K562 (cell line): Measurements from ENCODE around the gene CACNA1C. TPM values are rescaled to one million over a fixed set of nuclear protein-coding genes. Genes with fewer than 3 reads are reported as not detected.

Experiments
- KLF6 ChIP-seq: fragments of 250-450 bp; sonication (Bioruptor Pico); IDR thresholded peaks from 2 replicates; pipeline ENCODE4 v1.4.0; 2020; ENCODE audit warnings: mild to moderate bottlenecking, moderate library complexity, borderline replicate concordance
- POLR2AphosphoS2 ChIP-seq: IDR thresholded peaks from 2 replicates; pipeline ENCODE4 v1.6.1; 2012; ENCODE audit warnings: low read length, improper control_type of control experiment
- SLC30A9 ChIP-seq: fragments of 250-450 bp; sonication (Bioruptor Pico); IDR thresholded peaks from 2 replicates; pipeline ENCODE4 v1.8.0; 2022; ENCODE audit warnings: mild to moderate bottlenecking, moderate library complexity
- TGIF2 ChIP-seq: sonication (generic); formaldehyde crosslinking; IDR thresholded peaks from 2 replicates; pipeline ENCODE4 v1.8.1; 2022; ENCODE audit warnings: mild to moderate bottlenecking, missing genetic modification reagents, moderate library complexity
- polyA plus RNA-seq, 8 experiments: library from polyadenylated mRNA; depleted of rRNA in 4 of 8; stranded (reverse) in 5 of 8; unstranded in 3 of 8; fragments of >200 nt; fragmentation: Nextera tagmentation in 2 of 8; fragmentation: Illumina TruSeq in 1 of 8; extraction: Ambion mirVana in 2 of 8; extraction: Trizol in 1 of 8; gene quantifications; 2 replicates each; pipeline versions ENCODE4 v1.2.1 to v1.2.3, GENCODE V29; 2011 to 2014; ENCODE audit warnings: inconsistent platforms in 1 of 8, missing spikeins in 1 of 8
- total RNA-seq, 7 experiments: library from RNA; depleted of rRNA in 6 of 7; stranded (reverse); fragments of >200 nt in 6 of 7; fragmentation: Illumina TruSeq in 2 of 7; extraction: Trizol in 2 of 7; gene quantifications; 2 replicates each; pipeline versions ENCODE4 v1.2.1 to v1.2.3, GENCODE V29; 2011 to 2021; ENCODE audit warnings: low replicate concordance in 1 of 7
- TF ChIP-seq, protein P1 (sequence below), 2 experiments: fragments of 450-650 bp in 1 of 2; sonication (generic) in 1 of 2; formaldehyde crosslinking in 1 of 2; IDR thresholded peaks; 2 replicates each; pipeline versions ENCODE4 v1.7.1 to v1.9.0; 2016 to 2022; ENCODE audit warnings: inconsistent platforms in 1 of 2, mild to moderate bottlenecking in 1 of 2, missing genetic modification reagents in 1 of 2

CACNA1C gene
- total and polyA plus RNA-seq, 9 of the 15 experiments (the other 6 are each of a cell fraction or from before 2014, with no cell fraction given): not detected

DNA sequence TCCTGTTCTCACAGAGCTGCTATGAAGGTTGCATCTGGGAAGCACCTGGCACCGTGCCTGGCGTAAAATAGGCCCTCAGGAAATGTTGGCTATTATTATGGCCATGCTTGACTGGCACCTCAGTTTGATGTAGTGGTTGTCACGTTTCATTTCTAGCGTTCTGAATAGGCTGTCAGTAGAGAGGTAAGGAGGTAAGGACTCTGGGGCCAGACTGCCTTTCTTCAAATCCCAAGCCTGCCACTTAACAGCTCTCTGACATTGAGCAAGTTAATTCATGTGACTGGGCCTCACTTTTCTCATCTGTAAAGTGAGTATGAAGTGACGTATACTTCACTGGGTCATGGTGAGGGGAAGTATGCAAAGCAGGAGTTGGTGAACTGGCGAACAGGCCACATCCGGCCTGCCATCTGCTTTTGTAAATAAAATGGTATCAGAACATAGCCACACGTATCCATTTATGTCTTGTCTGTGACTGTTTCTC lies 196.2 kb downstream of the CACNA1C start (continued):
- TF ChIP-seq, protein P1, sequence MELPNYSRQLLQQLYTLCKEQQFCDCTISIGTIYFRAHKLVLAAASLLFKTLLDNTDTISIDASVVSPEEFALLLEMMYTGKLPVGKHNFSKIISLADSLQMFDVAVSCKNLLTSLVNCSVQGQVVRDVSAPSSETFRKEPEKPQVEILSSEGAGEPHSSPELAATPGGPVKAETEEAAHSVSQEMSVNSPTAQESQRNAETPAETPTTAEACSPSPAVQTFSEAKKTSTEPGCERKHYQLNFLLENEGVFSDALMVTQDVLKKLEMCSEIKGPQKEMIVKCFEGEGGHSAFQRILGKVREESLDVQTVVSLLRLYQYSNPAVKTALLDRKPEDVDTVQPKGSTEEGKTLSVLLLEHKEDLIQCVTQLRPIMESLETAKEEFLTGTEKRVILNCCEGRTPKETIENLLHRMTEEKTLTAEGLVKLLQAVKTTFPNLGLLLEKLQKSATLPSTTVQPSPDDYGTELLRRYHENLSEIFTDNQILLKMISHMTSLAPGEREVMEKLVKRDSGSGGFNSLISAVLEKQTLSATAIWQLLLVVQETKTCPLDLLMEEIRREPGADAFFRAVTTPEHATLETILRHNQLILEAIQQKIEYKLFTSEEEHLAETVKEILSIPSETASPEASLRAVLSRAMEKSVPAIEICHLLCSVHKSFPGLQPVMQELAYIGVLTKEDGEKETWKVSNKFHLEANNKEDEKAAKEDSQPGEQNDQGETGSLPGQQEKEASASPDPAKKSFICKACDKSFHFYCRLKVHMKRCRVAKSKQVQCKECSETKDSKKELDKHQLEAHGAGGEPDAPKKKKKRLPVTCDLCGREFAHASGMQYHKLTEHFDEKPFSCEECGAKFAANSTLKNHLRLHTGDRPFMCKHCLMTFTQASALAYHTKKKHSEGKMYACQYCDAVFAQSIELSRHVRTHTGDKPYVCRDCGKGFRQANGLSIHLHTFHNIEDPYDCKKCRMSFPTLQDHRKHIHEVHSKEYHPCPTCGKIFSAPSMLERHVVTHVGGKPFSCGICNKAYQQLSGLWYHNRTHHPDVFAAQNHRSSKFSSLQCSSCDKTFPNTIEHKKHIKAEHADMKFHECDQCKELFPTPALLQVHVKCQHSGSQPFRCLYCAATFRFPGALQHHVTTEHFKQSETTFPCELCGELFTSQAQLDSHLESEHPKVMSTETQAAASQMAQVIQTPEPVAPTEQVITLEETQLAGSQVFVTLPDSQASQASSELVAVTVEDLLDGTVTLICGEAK (IDR thresholded peaks at IDR 0.05): no peak
- TF ChIP-seq, protein P1 (CRISPR knock-in tag; IDR thresholded peaks at IDR 0.05): no peak
- TF ChIP-seq SLC30A9 (CRISPR knock-in tag): no peak
- TF ChIP-seq TGIF2 (CRISPR knock-in tag): no peak
- no peak for TF ChIP-seq POLR2AphosphoS2
- no peak for TF ChIP-seq KLF6 (CRISPR knock-in tag)
